Ureter (tissue), 1 donor: ENCODE measurements around the gene ATP2B2. TPM values are rescaled to one million over a fixed set of nuclear protein-coding genes. Genes with fewer than 3 reads are reported as not detected.
"Not testable (repeated sequence)": the region's sequence is repeated elsewhere in the genome, so short reads cannot be mapped to it uniquely, and the experiment has no call there.

Experiments used
- DNase-seq: peaks from one replicate; pipeline ENCODE4 v3.0.0-alpha.2; 2020; ENCODE audit warnings: low spot score
- total RNA-seq: library from RNA; stranded (reverse); gene quantifications from one replicate; pipeline ENCODE4 v1.2.4, GENCODE V29; 2023
- donor health status: DM: yes; HTN: yes; CAD: no.

ATP2B2 gene
- total RNA-seq, 1 donor from 2014 or later = not detected

DNA sequence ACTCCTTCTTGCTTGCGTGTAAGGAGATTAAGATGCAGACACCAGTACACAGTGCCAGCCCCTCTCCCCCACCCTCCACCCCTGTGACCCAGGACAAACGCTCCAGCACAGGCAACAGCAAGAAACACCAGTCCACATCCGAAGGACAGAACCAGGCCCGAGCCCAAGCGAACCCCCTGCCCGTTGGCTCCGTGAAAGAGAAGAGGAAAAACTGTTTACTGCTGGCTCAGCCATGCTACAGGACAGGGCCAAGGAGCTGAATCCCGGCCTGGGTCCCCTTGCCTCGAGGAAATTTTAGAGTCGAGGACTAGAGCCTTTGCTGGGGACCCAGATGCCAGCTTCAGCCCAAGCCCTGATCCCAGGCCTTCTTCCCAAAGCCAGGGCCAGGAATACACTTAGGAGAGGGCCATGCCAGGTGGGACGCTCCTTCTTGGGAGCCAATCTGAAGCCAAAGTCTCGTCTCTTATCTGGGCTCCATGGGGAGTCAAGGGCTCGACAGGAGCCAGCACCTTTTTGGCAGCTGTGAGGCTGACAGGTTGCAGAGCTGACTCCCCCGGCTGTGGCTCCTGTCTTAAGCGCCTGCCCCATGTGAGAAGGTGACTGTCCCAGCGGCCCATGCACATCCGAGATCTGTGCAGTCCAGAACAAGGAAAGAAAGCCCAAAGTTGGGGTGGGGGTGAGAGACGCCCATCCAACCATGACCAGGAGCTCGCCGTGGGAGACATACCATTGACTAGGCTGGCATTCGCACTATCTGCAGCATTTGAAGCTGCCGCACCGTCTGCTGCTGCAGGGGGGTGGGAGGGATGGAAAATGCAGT is 120.6 kb downstream of the ATP2B2 start:
- no peak for DNase-seq

DNA sequence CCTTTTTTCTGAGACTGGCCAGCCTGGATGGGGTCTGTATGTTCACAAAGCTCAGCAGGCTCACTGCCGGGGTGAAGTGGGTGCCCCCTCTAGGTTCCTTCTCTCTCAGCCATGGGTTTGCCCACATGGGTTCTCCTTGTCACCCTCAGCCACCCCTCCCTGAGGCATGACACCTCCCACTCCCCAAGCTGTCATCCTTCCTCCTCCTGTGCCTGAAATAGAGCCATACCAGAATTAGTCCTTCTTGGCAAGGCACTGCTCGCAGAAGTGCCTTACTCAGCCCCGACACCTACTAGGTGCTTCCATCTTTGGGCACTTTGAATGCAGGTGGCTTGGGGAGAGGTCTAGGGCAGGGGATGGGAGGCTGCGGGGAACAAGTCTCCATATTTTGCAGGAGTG is 121.5 kb downstream of the ATP2B2 start:
- DNase-seq = no peak

DNA sequence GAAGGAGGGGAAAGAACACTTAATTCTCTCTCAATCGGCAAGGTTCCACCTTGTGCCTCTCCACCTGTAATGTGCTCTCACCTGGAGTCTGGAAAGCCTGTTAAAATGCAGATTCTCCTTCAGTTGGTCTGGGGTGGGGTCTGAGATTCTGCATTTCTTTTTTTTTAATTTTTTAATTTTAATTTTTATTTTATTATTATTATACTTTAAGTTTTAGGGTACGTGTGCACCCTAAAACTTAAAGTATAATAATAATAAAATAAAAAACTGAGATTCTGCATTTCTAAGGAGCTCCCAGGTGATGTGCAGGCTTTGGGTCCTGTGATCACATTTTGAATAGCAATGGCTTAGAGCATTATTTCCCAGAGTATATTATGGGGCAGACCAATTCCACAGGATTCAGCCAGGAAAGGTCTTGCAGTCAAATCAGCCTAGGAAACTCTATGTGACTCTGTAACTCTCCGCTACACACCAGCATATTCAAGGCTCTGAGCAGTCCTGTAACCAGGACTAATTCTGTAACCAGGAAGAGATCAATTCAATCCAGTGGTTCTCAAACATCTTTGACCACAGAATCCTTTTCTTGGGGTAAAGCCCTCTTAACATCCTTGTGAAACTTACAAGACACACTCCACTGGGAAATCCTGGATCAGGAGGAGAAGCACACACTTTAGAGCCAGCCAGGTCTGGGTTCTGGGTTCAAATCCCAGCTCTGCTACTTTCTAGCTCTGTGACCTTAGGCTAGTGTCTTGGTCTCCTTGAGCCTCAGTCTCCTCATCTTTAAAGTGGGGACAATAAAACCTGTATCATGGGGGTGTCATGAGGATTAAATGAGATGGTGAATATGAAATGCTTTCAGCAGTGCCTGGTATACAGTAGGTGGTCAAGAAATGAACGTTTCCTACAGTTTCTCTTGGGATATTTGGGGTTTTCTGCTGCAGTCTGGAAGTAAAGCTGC is 122.2 kb downstream of the ATP2B2 start:
- no peak for DNase-seq

DNA sequence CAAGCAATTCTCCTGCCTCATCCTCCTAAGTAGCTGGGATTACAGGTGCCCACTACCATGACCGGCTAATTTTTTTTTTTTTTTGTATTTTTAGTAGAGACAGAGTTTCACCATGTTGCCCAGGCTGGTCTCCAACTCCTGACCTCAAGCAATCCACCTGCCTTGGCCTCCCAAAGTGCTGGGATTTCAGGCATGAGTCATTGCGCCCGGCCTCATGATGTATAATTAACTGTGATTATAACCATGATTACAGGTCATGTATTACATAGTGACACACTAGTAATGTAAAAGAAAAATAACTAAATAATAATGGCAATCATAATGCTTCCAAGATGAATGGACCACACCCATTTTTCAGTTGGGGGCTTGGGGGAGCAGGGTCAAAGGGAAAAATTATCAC is 122.9 kb downstream of the ATP2B2 start:
- DNase-seq = not testable (repeated sequence)

DNA sequence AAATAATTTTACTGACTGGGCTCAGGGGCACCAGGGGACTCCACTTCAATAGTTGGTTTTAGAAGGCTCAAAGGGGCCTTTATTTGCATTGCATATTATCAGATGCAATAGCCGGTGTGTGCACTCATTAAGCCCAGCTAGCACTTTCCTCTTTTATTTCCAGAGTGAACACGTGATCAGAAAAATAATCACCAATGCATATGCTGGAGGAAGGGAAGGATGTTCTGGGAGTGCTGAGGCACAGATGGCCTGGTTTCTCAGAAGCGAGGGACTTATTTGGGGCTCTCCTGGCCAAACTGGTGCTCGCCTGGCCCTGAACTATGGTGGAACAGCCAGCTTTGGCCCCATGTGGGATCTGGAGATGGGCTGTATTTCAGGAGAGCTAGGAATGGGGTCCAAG is 124.0 kb downstream of the ATP2B2 start:
- no peak for DNase-seq

DNA sequence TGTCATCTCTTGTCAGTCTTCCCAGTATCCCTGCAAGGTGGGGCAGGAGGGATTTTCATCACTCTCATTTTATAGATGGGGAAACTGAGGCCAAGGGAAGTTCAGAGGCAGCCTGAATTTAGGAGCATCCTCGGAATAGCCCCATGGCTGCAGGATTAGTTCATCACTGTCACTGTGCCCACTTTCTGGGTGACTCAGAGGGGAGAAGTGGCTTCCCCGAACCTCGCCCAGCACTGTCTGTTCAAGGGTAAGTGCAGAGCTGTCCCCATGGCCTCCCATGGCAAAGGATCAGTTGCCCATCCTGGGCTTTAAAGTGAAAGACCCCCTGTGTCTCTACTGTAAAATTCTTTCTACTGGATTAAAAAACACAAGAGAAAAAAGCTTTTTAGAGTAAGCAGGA is 124.5 kb downstream of the ATP2B2 start:
- no peak for DNase-seq

DNA sequence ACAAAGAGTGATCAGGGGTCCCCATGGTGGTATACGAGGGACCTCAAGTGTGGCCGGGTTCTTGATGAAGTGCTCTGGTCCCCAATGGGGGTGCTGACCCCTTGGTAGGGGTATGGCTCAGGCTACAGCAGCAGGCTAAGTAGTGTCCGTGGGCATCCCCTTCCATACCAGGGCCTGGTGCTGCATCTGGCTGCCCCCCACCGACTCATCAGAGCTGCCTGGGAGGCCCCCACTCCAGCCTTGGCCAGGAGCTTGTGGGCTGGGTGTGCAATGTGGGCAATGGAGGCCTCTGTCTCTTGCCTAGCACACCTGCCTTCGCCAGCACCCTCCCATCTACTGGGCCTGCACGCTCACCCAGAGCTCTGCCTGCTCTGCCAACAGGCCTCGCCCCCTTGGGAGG is 125.4 kb downstream of the ATP2B2 start:
- no peak for DNase-seq

DNA sequence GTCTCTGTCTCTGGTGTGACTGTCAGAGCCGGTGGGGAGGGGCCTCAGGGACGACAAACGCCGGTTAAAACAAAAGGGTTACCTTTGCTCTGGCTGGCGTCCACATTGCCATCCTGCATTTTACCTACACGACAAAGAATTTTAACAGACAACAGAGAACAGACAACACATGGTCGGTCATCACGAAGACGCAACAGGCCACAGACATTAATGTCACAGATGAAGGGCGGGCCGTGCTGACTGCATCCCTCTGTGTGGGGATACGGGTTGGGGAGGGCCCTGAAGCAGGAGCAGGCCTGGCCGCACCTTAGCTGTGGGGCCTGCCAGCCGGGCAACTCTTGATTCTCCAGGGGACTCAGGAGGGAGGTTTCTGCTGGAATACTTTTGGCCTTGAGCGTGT is 126.2 kb downstream of the ATP2B2 start:
- DNase-seq = no peak

DNA sequence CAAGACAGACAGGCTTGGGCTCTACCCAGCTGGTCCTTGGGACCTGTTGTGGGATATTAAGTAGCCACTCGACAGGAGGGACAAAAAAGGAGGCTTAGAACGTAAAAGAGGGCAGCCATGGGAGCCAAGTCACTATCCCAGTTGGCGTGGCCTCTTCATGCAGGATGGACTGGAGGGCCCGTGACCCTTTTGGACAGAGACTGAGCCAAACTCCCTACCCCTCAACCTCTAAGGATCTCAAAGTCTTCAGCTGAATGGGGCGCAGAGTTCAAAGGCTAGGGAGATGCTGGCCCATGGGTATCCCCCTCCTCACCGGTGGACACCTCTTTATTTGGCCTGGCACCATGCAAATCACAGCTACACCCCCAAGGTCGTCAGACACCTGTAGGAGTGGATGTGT is 126.6 kb downstream of the ATP2B2 start:
- no peak for DNase-seq

DNA sequence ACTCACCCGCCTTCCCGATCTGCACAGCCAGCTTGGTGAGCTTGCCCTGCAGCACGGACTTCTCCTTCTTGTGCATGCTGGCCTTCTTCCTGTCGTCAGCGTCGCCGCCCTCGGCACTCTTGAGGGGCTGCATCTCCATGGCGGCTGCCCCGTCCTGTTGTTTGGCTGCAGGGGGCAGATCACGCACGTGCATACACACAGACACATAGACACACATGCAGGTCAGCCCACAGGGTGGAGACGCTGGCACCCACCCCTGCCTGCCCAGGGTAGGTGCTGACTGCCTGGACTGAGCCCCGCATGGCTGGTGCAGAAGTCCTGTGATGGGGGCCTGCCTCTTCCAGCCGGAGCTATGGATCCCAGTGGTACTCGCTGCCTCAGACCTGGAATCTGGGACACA is 127.1 kb downstream of the ATP2B2 start:
- no peak for DNase-seq

DNA sequence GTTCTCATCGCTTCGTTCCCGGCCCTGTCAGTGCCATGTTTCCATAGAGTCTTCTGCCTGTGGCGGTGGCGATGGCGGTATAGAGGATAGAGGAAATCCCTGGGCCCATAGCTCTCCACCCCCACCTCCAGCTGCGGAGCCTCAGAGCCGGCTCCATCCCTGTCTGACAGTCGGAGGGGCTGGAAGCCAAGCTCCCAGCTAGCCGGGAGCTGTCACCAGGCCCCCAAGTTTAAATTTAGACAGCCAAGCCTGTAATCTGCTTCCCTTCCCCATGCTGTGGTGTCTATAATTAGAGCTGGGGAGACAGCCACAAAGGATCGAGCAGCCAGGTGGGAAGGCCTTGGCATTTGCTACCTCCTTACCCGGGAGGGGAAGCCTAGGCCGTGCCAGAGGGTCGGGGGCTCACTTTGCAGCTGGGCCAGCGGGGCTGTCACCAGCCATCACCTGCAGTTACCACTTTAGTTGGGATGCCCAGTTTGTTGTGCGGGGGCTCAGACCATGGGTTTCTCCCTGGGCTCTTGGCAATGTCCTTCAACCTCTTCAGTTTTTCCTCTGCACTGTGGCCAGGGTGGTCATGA is 128.1 kb downstream of the ATP2B2 start:
- no peak for DNase-seq

DNA sequence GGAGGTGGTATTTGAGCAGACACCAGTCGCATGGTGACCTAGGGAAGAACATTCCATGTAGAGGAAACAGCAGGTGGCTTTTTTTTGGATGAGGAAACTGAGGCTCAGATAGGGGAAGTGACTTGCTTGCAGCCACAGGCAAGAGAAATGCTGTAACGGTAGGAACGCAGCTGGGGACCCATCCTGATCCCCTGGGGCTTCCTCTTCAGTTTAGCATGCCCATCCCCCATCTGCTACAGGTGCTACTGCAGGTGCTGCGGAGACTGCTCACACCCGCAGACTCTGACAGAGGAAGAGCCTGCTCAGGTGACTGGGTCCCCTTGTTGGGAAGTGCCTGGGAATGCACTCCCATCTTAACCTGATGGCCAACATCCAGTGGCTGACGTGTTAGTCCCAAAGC is 129.0 kb downstream of the ATP2B2 start:
- DNase-seq = no peak

DNA sequence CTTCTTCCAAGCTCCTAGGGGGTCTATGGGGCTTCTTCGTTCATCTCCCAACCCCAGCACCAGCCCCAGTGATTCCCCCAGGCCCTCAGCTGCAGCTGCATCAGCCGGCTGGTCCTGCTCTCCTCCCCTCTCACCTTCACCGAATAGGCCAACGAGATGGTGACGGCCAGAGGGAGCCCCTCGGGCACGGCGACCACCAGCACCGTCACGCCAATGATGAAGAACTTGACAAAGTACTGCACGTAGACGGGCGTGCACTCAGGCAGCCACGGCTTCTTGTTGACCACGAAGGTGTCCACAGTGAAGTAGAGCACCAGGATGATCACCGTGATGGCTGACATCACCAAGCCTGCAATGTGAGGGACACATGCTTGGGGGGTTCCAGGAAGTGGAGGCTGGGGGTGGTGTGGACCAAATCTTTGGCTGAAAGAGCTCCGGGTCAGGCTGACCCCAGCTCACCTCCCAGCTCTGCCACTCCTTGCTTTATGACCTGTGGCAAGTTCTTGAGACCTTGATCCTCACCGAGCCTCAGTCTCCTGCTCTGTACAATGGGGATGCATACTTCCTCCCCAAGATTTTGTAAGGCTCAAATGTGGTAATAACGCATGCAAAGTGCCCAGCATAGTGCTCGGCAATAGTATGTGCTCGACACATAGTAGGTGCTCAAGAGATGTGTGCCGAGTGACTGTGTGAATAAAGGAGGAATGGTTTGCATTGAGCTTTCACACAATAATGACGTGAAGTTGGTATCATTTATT is 129.9 kb downstream of the ATP2B2 start:
- no peak for DNase-seq

DNA sequence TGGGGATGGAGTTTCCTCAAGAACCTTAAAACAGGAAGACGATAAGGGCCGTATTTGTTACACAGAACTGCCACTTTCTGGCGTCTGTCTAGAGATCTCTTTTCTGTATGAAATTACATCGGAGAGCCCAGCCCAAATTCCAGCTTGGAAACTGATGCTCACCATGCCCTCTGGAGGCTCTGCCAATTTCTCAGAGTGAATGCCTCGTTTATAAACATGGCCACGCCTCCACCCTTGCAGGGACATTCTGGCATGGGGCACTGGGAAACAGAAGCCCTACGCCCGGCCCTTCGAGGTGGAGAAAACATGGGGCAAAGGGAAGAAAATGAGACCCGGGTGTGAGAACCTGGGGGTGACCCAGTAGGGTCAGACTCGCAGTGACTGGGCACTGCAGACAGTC is 131.1 kb downstream of the ATP2B2 start:
- DNase-seq = no peak

DNA sequence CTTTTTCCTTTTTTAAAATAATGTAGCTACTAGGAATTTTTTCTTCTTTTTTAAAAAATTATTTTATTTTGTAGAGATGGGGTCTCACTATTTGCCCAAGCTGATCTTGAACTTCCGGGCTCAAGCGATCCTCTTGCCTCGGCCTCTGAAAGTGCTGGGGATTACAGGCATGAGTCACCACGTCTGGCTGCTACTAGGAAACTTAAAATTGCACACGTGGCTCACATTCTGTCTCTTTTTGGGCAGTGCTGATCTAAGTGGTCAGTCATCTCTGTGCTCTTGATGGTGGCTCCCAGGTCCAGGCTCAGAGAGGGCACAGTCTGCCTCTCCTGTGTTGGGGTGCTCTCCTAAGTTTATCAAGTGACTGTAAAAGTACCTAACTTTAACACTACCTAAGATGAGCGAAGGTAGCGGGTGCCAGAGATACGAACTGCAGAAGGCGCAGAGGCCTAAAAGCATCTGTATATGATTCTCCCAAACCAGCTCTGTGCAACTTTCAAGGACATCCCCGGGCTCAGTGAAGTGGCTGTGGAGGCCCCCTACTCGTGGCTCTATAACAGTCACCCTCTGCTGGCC is 131.6 kb downstream of the ATP2B2 start:
- no peak for DNase-seq

DNA sequence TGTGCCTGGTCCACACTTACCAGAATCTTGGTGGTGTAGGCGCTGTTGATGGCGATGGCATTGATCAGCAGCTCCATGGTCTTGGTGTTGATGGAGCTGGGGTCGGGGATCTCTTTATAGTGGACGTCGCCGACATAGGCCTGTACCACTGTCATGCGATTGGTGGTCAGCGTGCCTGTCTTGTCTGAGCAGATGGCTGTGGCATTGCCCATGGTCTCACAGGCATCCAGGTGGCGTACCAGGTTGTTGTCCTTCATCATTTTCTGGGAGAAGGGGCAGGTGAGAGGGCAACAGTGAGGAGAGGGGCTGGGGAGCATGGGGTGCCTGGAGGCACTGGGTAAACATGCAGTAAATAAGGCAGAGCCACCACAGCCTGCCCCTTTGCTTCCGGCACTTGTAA is 133.6 kb downstream of the ATP2B2 start:
- no peak for DNase-seq

DNA sequence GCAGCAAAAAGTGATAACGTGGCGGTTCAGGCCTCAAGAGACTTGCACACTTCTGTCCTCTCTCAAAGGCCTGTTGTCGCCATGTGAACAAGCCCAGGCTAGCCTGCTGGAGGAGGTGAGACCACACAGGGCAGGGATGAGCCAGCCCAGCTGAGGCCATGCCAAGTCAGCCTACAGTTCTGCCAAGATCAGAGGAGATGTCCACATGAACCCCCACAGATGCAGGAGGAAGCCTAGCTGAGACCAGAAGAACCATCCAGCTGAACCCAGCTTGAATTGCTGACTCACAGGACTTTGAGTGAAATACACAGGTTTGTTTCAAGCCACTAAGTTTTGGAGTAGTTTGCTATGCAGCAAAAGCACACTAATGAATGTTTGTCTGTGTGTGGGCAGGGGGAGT is 134.2 kb downstream of the ATP2B2 start:
- no peak for DNase-seq

DNA sequence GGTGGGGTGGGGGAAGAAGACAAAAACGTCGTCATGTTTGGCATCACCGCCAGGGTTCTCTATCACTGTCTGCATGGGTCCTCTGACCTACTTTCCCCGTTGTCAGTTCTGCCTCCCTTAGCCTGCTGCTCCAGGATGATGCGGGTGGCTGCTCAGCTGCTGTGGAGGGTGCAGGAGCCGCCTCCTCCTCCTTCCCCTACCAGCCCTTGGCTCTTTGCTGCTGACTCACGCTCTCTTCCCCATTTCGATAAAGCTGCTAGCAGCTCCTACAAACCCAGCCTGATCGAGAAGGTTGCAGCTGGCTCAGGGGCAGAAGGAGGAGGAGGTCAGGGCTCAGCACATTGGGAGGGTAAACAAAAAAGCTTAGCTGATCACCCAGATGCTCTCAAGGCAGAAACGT is 135.0 kb downstream of the ATP2B2 start:
- no peak for DNase-seq

DNA sequence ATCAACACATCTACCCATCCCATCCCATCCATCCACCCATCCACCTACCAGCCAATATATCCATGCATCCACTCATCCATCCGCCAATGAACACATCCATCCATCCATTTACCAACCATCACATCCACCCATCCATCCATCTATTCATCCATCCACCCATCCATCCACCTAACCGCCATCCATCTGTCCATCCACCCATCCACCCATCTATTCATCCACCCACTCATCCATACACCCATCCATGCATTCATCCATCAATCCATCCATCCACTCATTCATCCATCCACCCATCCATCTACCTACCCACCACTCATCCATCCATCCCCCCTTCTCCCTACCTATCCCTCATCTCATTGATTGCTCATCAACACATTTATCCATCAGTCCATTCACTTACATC is 136.9 kb downstream of the ATP2B2 start:
- DNase-seq = no peak

DNA sequence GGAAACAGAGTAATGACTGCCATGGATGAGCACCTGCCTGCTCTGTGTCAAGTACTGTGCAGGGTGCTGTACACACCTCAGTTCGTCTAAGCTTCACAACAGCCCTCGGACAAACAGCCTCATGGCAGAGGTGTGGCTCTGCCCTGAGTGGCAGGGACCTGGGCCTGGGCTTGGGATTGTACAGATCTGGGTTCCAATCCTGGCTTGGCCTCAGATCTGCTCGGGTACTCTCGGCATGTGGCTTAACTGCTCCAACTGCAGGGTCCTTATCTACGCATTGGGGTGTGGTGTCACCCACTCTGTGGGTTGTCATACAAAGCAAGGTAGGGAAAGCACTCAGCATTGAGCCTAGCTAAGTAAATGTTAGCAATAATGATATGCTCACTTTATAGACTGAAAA is 137.9 kb downstream of the ATP2B2 start:
- no peak for DNase-seq

DNA sequence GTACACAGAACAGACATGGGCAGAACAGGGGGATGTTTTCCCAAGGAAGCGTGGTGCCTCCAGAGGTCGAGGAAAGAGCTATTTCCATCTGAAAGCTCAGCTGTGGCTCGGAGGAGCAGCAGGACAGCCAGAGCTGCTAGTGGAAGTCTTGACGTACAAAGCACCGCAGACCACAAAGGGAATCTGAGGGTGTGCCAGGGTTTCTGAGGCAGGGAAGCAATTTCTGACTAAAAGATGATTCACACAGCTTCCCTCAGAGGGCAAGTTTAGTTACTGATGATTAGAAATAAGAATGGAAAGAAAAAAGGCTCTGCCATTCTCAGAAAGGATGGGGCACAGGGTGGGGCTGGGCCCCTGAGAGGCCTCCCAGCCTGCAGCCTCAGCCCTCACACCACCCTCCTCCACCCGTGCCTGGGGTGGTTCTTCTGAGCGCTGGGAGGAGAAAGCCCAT is 138.7 kb downstream of the ATP2B2 start:
- no peak for DNase-seq
